Activated T-helper 1 cell treated with anti-CD3 and anti-CD28 coated beads, Interleukin-2, amount 50 U/mL, for 16 hours (primary cell): ENCODE measurements around the gene NUMA1.

Experiments
- DNase-seq, 2 donors: peaks; one replicate each; pipeline ENCODE4 v3.0.0-alpha.2; 2020; ENCODE audit warnings: low read depth in 1 of 2, low spot score in 1 of 2

NUMA1 gene

GRCh38 chr11:72102162-72102561 lies 21.8 kb upstream of the NUMA1 start:
- DNase-seq, result no peak

DNA sequence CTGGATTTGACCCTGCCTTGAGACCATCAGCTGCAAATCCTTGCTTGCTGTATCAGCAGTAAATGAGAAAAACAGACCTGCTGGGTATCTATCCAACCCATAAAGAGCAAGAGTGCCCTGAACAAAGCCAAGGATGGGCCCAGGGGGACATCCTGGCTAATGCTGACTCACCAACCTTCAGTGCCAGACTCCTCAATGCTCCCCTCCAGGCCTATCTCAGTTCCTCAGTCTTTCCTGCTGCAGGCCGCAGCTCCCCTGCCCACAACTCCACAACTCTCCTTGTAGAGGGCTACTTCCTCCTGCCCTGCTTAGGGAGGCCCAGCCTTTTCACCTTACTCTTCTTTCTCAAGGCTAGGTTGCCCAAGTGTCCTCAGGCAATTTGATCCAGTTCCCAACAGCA lies 20.1 kb upstream of the NUMA1 start:
- no peak for DNase-seq

DNA sequence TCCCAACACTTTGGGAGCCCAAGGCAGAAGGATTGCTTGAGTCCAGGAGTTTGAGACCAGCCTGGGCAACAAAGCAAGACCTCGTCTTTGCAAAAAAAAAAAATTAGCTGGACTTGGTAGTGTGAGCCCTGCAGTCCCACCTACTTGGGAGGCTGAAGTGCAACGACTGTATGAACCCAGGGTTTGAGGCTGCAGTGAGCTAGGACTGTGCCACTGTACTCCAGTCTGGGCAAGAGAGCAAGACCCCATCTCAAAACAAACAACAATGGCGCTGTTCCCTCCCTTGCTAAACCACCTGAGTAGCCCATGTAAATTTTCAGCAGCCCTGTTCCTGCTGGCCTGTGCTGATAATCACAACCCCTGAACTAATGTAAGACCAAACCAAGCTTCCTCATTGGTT lies 19.7 kb upstream of the NUMA1 start:
- no peak for DNase-seq

- DNase-seq, result no peak
Measured at GRCh38 chr11:72098741-72099140, 18.4 kb upstream of the NUMA1 start.

DNA sequence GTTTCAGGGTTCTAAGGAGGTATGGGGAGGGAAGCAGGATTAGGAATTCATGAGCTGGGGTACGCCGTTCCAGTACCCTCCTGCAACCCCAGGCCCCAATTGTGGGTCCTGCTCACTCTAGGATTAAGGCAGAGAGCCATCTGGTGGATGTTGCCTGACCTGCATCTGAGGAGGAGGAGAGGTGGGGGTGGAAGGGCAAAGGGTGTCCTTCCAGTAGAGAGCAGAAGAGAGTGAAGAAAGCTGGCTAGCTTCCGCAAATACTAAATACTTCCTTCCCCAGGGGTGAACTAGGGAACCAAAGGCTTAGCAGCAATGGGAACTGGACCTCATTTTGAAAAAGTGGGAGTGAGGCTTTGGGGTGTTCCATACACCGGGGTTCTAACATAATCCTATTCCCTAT lies 10.9 kb upstream of the NUMA1 start:
- peak; percentile 30 for DNase-seq

GRCh38 chr11:72088076-72088808 lies 7.9 kb upstream of the NUMA1 start:
- DNase-seq, result no peak

DNA sequence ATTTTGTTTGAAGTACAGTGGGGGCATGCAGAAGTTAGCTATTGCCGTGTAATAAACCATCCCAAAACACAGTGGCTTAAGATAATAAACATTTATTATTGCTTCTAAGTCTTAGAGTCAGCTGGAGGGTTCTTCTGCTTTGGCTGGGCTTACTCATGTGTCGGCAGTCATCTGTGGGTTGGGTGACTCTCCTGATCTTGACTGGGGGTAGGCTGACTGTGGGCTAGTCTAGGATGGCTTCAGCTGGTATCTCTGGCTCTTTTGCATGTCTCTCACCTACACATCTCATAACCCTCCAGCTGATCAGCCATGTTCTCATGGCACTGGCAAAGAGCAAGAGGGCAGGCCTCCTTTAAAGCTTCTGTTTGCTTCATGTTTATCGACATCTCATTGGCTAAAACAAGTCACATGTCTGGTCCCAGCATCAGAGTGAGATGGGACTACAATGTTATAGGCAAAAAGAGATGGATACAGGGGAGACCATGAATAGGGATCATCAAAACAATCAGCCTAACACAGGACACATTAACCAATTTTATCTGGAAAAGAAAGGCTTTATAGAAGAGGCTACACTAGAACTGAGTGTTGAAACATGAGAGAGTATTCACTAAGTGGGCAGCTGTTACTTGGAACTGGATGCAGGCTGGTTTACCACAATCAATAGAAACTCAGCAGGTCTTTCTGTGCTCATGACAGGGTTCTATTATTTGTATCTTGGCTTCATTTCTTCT lies 5.4 kb upstream of the NUMA1 start:
- DNase-seq, result no peak

DNA sequence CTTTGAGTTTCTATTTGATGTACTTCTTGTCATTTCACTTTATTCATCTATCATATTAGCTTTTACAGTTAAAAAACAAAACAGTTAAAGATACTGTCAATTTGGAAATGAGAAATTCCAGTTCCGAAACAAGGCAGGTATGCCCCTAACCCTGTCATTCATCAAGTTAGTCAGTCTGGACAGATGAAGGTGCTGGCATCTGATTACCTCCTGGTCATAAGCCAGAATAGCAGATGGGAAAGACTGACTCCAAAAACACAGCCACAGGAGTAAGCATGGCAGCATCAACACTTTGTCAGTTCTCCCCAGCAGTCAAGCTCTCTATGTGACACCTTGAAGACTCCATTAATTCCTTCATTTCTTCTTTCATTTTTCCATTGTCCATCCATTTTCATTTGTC lies 4.6 kb upstream of the NUMA1 start:
- DNase-seq, result no peak

GRCh38 chr11:72084076-72084475 lies 3.7 kb upstream of the NUMA1 start:
- no peak for DNase-seq

DNA sequence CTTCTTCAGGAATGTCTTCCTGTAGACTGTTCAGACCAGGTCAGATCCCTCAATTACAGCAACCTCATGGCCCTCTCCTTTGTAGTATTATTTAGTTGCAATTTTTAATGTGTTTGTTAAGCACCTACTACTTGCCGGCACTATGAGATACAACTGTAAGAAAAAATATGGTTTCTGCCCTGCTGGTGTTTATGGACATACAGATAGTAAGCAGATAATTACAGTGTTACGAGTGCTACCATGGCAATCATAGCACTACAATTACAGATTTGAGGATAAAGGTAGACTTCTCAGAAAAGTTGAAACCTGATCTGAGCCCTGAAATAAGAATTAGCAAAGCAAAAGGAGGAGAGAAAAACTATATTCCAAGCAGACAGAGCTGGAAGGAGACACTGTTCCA lies 3.1 kb upstream of the NUMA1 start:
- no peak for DNase-seq

DNA sequence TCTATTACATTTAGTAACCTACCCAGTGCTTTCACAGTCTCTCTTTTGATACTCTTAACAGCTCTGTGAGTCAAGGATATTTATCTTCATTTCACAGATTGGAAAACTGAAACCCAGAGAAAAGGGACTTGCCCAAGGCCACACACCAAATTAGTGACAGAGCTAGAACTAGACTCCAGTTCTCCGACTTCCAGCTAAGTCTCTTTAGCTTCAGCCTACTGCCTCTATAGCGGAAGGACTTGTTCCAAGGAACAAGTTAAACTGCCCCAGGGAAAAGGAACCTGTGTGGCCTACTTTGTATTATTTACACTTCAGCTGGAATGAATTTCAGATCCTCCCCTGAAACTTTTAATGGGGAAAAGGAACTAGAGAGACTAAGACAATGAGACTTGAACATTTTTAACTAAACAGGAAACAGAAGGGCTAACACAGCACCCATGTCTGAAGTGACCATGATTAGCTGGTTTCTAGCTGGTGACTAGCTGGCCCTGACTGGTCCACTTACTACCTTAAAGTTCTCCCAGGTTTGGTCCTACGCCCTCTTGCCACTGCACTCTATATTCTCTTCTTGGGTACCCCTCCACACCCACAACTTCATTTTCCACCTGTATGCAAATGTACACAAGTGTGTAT lies 1.6 kb upstream of the NUMA1 start:
- DNase-seq, result no peak

DNA sequence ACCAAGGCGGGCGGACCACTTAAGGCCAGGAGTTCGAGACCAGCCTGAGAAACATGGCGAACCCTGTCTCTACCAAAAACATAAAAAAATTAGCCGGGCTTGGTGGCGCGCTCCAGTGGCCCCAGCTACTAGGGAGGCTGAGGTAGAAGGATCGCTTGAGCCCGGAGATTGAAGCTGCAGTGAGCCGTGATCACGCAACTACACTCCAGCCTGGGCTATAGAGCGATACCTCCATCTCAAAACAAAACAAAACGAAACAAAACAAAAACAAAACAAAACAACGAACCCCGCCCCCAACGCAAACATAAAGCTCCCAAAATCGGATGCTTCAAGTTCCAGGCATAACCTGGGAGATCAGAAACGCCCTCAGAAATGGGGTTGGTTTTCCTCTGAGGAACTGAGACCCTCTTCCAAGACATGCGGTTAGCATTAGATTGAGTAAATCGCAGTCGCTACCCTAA lies 872 bp upstream of the NUMA1 start:
- DNase-seq, result no peak

DNA sequence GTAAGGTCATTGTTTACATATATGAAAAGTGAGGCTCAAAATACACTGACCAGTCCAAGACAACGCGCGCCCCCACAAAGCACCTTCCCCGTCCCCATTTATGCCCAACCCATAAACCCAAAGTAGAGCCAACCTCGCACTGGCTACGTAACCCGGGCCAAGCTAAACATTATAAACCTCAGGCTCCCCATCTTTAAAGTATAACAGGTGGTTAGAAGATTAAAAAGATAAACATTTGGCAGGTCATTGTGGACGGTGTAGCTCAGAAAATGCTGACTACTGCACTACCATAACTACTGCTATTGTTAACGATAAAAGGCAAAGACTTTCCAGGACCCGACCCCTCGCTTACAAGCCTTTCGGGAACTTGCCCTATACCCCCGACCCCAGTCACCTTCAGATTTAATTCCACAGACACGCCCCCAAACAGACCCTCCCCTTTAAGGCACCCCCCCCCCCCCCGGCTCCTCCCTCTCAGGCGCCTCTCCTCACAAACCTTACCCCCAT lies 470 bp downstream of the NUMA1 start:
- no peak for DNase-seq

DNA sequence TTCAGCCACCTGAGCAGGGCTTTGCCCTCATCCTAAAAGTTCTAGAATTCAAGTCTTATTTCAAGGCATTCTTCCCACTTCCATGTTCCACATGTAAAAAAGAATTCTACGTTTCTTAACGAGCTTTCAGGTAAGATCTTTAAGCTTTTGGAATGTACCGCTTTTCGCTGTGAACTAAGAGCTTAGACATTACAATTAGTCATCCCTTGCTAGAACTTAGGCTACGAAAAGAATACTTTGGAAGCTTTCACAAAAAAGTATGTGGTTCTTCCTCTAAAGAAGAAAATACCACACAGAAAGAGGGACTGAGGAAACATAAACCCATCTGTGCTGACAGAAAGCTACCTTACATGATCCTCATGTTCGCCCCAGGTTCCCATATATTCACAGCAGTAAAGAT lies 1.9 kb downstream of the NUMA1 start:
- no peak for DNase-seq

DNA sequence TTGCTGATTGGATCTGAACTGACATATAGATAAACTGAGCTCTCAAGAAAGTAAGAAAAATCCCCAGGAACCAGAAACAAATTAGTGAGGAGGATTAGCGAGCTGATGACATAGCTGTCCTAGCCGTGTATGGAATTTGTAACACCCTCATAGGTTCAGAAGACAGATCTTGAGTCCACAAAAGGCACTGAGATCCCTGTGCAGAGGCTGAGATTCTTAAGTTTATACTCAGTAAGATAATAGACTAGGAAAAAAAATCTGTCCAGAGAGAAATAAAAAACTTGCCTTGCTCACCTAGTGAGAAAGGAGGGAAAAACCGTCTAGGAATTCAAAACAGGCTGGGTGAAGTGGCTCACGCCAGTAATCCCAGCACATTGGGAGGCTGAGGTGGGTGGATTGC lies 4.6 kb downstream of the NUMA1 start:
- no peak for DNase-seq

- no peak for DNase-seq
Measured at GRCh38 chr11:72075109-72075508, 5.2 kb downstream of the NUMA1 start.

GRCh38 chr11:72072348-72072747 lies 8.0 kb downstream of the NUMA1 start:
- no peak for DNase-seq

GRCh38 chr11:72070491-72070890 lies 9.9 kb downstream of the NUMA1 start:
- no peak for DNase-seq

GRCh38 chr11:72069787-72070251 lies 10.5 kb downstream of the NUMA1 start:
- DNase-seq, result no peak

- DNase-seq, result no peak
Measured at GRCh38 chr11:72069200-72069599, 11.1 kb downstream of the NUMA1 start.

DNA sequence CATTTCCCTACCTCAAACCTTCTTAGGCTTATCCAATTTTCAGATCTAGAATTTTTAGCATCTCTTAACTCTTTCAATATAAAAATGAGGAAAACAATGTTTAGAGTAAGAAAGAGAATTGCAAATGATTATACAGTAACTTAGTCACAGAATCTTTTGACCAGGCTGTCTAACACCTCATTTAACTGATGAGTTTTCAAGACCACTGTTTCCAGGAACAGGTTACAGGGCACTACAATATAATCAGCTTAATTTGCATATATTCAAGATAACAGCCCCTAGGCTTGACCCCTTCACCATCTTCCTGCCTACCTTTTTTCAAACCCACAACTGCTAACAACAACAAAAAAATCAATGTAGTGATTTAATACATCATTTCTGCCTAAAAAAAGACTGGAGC lies 12.7 kb downstream of the NUMA1 start:
- no peak for DNase-seq

- DNase-seq, result no peak
Measured at GRCh38 chr11:72067266-72067665, 13.1 kb downstream of the NUMA1 start.
